ENCODE results near the gene ALDH3A2.
A peak's percentile ranks its signal among the peaks of the same experiment; 100 is the strongest.

Gene ALDH3A2

DNA sequence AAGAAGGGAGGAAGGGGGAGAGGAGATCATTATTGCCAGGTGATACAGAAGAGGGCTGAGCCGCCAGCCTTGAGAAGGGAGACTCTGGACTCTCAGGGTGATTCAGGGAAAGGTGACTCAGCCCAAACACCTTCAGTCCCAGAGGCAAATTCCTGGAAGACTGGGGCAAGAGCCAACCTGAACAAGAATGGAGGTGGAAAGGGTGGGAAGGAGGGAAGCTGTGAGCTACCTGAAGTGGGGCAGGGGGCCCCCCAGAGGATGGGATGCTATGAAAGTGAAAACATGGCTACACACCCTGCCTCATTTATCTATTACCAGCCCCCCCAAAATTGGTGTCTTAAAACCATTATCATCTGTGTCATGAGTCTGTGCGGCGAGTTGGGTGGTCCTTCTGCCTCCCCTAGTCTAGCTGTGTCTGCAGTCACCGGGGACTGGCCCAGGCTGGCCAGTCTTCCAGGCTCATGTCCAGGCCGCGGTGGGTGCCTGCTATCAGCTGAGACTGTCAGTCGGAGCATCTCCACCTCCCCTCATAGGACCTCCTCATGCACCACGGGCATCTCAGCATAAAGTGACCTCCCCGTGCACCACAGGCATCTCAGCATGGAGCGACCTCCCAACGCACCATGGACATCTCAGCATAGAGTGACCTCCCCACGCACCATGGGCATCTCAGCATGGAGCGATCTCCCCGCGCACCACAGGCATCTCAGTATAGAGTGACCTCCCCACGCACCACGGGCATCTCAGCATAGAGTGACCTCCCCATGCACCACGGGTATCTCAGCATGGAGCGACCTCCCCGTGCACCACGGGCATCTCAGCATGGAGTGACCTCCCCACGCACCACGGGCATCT, 71.0 kb downstream of the ALDH3A2 start:
- no peak for TF ChIP-seq CTCF (conservative IDR thresholded peaks at IDR 0.05; ENCODE audit: low read depth, low read length)
- DNase-seq (ENCODE audit: low read depth) = no peak
- H3K4me3 ChIP-seq (ENCODE audit: low read depth, low read length) = no peak overlapping the region

DNA sequence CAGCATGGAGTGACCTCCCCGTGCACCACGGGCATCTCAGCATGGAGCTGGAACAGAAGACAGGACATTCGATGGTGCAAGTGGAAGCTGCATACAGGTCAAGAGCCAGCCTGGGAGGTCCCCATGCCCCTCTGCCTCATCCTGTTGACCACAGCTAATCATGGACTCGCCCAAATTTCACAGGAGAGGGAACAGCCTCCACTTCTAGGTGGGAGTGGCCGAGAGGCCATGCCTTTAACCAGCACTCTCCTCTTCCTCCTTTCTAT, 71.6 kb downstream of the ALDH3A2 start:
- no peak for DNase-seq (ENCODE audit: low read depth)
- H3K4me3 ChIP-seq (ENCODE audit: low read depth, low read length) = no peak overlapping the region
- no peak for TF ChIP-seq CTCF (conservative IDR thresholded peaks at IDR 0.05; ENCODE audit: low read depth, low read length)

DNA sequence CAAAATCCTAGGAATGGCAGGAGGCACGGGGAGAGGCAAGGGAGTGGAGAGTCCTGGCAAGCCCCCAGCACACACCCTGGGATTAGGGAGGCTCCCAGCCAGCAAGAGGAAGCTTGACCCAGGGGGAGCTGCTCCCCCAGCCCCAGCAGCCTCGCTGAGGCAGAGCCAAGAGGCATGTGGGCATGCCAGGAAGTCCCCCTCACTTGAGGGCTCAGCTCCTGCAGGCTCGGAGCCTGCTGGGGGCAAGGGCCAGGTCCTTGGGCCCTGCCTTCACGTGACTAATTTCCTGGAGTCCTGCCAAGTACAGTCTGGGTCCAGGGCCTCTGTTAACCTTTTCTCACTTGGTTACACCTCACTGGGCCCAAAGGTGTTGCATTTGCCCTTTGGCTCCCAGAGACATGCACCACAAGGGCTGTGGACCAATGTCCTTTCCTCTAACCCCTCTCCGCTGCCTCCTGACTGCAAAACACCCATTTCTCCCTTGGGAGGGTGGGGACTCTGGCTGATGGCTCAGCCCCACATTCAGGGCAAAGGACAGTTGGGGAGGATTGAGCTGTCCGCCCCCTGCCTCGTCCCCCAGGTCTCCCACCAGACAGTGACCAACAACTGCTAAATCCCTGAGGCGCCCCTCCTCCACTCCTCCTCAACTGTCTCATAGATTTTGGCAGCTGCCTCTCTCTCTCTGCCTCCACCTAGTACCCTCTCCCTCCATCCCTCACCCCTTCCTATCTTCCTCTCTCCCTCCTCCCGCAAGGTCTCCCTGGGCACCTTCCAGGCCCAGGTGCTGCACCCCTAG, 72.3 kb downstream of the ALDH3A2 start:
- DNase-seq (ENCODE audit: low read depth) = no peak
- no peak for TF ChIP-seq CTCF (conservative IDR thresholded peaks at IDR 0.05; ENCODE audit: low read depth, low read length)

DNA sequence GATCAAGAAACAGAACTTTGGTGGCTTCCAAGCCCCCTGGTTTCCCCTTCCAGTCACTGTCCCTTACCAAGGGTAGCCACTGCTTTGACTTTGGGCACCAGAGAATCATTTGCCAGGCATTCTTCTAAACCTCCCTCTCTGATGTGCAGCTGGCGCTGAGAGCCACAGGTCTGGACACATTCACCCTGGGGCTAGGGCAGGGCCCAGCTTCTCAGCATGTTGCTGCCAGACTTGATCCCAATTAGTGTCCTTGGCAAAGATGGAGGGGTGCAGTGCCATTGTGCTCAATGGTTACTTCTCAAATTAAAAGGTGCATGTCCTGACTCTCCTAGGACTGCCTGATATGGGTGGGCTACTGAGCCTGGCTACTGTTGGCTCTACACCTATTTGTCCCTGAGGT, 75.4 kb downstream of the ALDH3A2 start:
- H3K4me3 ChIP-seq (ENCODE audit: low read depth, low read length) = no peak overlapping the region
- no peak for TF ChIP-seq CTCF (conservative IDR thresholded peaks at IDR 0.05; ENCODE audit: low read depth, low read length)
- DNase-seq (ENCODE audit: low read depth) = no peak

More for the DNA sequence above, 72.3 kb downstream of the ALDH3A2 start:
- no peak overlapping the region for H3K4me3 ChIP-seq (ENCODE audit: low read depth, low read length)

DNA sequence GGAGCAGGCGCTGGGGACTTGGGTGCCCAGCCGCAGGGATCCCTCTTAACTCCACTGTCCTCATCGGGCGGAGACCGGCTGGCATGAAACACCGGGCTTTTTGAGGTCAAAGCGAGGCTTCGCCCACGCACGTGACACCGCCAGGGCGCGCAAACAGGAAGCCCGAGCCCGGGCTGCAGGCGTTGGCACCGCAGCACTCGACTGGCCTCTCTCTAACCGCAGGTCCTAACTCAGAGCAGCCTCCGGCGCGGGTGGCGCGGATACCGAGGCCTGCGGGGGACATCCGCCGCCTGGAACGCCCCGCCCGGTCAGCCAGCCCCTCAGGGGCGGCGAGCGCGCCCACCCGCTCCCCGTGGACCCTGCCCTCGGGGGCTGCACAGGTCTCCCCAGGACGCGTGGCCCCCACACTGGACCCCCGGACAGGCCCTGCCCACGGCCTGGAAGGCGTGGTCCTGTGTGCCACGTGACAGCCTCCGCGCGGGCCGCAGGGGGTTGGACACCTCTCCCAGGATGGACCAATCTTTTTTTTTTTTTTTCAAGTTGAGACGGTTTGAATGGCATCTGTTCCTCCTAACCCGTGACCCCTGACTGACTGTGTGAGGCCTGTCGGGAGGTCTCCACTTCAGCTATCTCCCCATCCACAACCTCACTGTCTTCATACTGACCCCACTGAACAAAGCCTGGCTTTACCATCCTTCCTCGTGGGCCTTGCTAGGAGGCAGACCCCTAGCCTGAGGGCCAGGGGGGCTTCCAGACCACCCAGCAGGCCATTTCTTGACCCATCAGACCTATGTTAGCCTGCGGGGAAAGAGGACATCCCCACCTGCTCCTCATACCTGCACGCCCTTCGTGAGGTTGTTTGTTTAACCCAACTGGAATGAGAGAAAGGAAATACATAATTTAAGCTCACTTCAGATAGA, 76.2 kb downstream of the ALDH3A2 start:
- no peak for DNase-seq (ENCODE audit: low read depth)
- peak overlapping the region; percentile 33 for H3K4me3 ChIP-seq (ENCODE audit: low read depth, low read length)
- no peak for TF ChIP-seq CTCF (conservative IDR thresholded peaks at IDR 0.05; ENCODE audit: low read depth, low read length)

DNA sequence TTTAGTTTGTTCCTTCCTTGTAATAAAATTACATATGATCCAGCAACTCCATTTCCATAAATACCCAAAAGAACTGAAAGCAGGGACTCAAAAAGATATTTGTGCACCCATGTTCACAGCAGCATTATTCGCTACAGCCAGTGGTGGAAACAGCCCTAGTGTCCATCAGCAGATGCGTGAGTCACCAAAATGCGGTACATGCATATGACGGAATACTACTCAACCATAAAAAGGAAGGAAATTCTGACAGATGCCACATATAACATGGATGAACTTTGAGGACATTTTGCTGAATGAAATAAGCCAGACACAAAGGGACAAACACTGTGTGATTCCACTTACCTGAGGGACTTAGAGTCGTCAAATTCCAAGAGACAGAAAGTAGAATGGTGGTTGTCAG, 76.9 kb downstream of the ALDH3A2 start:
- no peak for TF ChIP-seq CTCF (conservative IDR thresholded peaks at IDR 0.05; ENCODE audit: low read depth, low read length)
- no peak for DNase-seq (ENCODE audit: low read depth)
- no peak overlapping the region for H3K4me3 ChIP-seq (ENCODE audit: low read depth, low read length)

Data from choroid plexus epithelial cell (primary cell).